HFFc6 (cell line): Measurements from ENCODE around the gene KRTAP2-3. TPM values are rescaled to one million over a fixed set of nuclear protein-coding genes. Genes with fewer than 3 reads are reported as not detected.

Source experiments
- DNase-seq: peaks from one replicate; pipeline ENCODE4 v3.0.0-alpha.2; 2018
- H3K27ac Mint-ChIP-seq: 2 replicates; pipeline ENCODE4 v1.8.0; 2020; ENCODE audit warnings: mild to moderate bottlenecking, mixed read lengths
- H3K27me3 Mint-ChIP-seq: 2 replicates; pipeline ENCODE4 v1.8.0; 2021; ENCODE audit warnings: mild to moderate bottlenecking, moderate library complexity, mixed read lengths; ENCODE audit not compliant: insufficient read depth
- H3K36me3 Mint-ChIP-seq: 2 replicates; pipeline ENCODE4 v1.8.0; 2021; ENCODE audit warnings: low read depth, mixed read lengths
- H3K4me1 Mint-ChIP-seq: 2 replicates; pipeline ENCODE4 v1.8.0; 2020; ENCODE audit warnings: low read depth, mixed read lengths
- H3K4me3 Mint-ChIP-seq: 2 replicates; pipeline ENCODE4 v1.8.0; 2020; ENCODE audit warnings: mild to moderate bottlenecking, moderate library complexity, mixed read lengths
- H3K9me3 Mint-ChIP-seq: 2 replicates; pipeline ENCODE4 v1.8.0; 2020; ENCODE audit warnings: mild to moderate bottlenecking, mixed read lengths
- total RNA-seq, 6 experiments: library from RNA; stranded (reverse); fragmentation: NEBNext Ultra II Directional; extraction: Animal tissue kit (Norgen Biotek cat#: 25700); gene quantifications; 2 replicates in 1 of 6; 3 replicates in 5 of 6; pipeline ENCODE4 v1.2.3, GENCODE V29; 2021
- TF ChIP-seq, protein P1 (sequence below): fragments of 200-600 bp; sonication (generic); IDR thresholded peaks from 2 replicates; pipeline ENCODE4 v1.5.0; 2021; ENCODE audit warnings: antibody characterized with exemption, mild to moderate bottlenecking

The KRTAP2-3 gene
- total RNA-seq, 6 experiments from 2014 or later: 30.3 to 105 (median 44.4) TPM

- H3K4me1 Mint-ChIP-seq: peaks cover 41% of the 10 kb centered on the region
Observed at GRCh38 chr17:41012326-41013120, 47.4 kb downstream of the KRTAP2-3 start.

DNA sequence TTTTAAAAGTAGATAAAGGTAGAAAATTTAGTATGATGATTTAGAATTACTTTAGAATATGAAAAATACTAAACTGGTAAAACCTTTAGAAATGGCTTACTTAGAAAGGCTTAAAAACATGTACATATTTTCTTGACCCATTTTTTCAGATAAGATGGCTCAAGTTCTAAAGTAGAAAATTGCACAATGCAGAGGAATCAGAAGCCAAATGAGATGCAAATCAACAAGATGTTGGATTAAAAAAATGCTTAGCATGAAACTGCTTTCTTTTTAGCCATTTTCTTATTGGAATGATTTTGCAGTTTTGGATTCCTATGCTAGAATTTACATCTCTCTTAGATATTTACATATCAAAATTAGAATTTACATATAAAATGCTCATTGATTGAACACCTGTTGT is 49.5 kb downstream of the KRTAP2-3 start:
- Mint-ChIP-seq H3K9me3 (no peaks in the 10 kb centered on the region), H3K27me3 (no peaks in the 10 kb centered on the region), H3K27ac (no peak overlapping the region), H3K4me3 (no peak overlapping the region), H3K4me1 (peaks cover 32% of the 10 kb centered on the region), H3K36me3 (no peaks in the 10 kb centered on the region)
- TF ChIP-seq, protein P1, sequence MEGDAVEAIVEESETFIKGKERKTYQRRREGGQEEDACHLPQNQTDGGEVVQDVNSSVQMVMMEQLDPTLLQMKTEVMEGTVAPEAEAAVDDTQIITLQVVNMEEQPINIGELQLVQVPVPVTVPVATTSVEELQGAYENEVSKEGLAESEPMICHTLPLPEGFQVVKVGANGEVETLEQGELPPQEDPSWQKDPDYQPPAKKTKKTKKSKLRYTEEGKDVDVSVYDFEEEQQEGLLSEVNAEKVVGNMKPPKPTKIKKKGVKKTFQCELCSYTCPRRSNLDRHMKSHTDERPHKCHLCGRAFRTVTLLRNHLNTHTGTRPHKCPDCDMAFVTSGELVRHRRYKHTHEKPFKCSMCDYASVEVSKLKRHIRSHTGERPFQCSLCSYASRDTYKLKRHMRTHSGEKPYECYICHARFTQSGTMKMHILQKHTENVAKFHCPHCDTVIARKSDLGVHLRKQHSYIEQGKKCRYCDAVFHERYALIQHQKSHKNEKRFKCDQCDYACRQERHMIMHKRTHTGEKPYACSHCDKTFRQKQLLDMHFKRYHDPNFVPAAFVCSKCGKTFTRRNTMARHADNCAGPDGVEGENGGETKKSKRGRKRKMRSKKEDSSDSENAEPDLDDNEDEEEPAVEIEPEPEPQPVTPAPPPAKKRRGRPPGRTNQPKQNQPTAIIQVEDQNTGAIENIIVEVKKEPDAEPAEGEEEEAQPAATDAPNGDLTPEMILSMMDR: no peak
- DNase-seq: no peak

More at GRCh38 chr17:41012326-41013120, 47.4 kb downstream of the KRTAP2-3 start:
- Mint-ChIP-seq H3K4me3 (peak overlapping the region; percentile 22), H3K9me3 (no peaks in the 10 kb centered on the region), H3K27ac (peak overlapping the region; percentile 68), H3K27me3 (no peaks in the 10 kb centered on the region), H3K36me3 (no peaks in the 10 kb centered on the region)
- no peak for DNase-seq
- TF ChIP-seq, protein P1: no peak

- H3K27me3 Mint-ChIP-seq: no peaks in the 10 kb centered on the region
- peaks cover 32% of the 10 kb centered on the region for H3K4me1 Mint-ChIP-seq
- TF ChIP-seq, protein P1: no peak
- H3K27ac Mint-ChIP-seq: no peak overlapping the region
- no peak overlapping the region for H3K4me3 Mint-ChIP-seq
- H3K9me3 Mint-ChIP-seq: no peaks in the 10 kb centered on the region
- no peaks in the 10 kb centered on the region for H3K36me3 Mint-ChIP-seq
- DNase-seq: no peak
Observed at GRCh38 chr17:41009936-41010335, 50.0 kb downstream of the KRTAP2-3 start.

DNA sequence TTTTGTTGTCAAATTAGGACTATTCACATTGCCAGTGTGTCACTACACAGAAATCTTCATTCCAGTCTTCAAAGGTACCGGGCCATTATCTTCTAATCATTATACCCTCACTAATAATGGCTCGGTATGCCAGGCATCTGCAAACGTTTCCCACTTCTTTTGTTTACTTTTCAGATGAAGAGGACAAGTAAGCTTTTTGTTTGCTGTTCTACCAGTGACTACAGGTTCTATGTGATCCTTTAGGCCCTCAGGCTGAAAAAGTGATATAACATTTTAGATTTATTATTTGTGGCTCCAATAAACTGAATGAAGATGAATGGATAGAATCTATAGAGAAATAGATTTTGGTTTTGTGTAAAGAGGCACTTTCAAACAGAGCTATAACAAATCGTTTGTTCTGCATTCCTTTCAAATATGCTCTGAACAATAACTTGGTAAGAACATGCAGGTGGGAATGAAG is 50.6 kb downstream of the KRTAP2-3 start:
- Mint-ChIP-seq H3K9me3 (no peaks in the 10 kb centered on the region), H3K4me1 (peaks cover 32% of the 10 kb centered on the region), H3K27ac (no peak overlapping the region), H3K36me3 (no peaks in the 10 kb centered on the region), H3K27me3 (no peaks in the 10 kb centered on the region), H3K4me3 (no peak overlapping the region)
- TF ChIP-seq, protein P1: no peak
- DNase-seq: no peak

Other genes starting within 250 kb of the KRTAP2-3 start
- gene KRT10, start 237.5 kb downstream of the KRTAP2-3 start, total RNA-seq: 10 to 100 TPM; 61.4 to 71.0 (median 65.3) TPM
- not detected for gene KRT12, start 192.9 kb downstream of the KRTAP2-3 start, total RNA-seq
- gene KRT20, start 174.9 kb downstream of the KRTAP2-3 start, total RNA-seq: not detected
- gene KRT23, start 122.5 kb downstream of the KRTAP2-3 start, total RNA-seq: under 1 TPM in 1 of 6 experiments, not detected in 5; 0.14 TPM
- gene KRT39, start 93.2 kb downstream of the KRTAP2-3 start, total RNA-seq: not detected
- not detected for gene KRT40, start 75.8 kb downstream of the KRTAP2-3 start, total RNA-seq
- not detected for gene KRTAP3-3, start 66.0 kb downstream of the KRTAP2-3 start, total RNA-seq
- not detected for gene KRTAP3-2, start 60.2 kb downstream of the KRTAP2-3 start, total RNA-seq
- gene KRTAP3-1, start 51.0 kb downstream of the KRTAP2-3 start, total RNA-seq: 10 to 100 TPM in 1 of 6 experiments, 1 to 10 TPM in 5; 2.5 to 10.2 (median 3.3) TPM
- gene KRTAP1-5, start 32.9 kb downstream of the KRTAP2-3 start, total RNA-seq: 100 to 1,000 TPM in 1 of 6 experiments, 10 to 100 TPM in 5; 61.6 to 114 (median 76.8) TPM
- not detected for gene KRTAP1-4, start 29.9 kb downstream of the KRTAP2-3 start, total RNA-seq
- gene KRTAP1-3, start 25.2 kb downstream of the KRTAP2-3 start, total RNA-seq: not detected
- 1 to 10 TPM in 1 of 6 experiments, under 1 TPM in 5; 0.21 to 1.1 (median 0.50) TPM for gene KRTAP1-1, start 18.7 kb downstream of the KRTAP2-3 start, total RNA-seq
- under 1 TPM in 1 of 6 experiments, not detected in 5; 0.38 TPM for gene KRTAP2-1, start 12.8 kb downstream of the KRTAP2-3 start, total RNA-seq
- gene KRTAP2-2, start 4.9 kb downstream of the KRTAP2-3 start, total RNA-seq: under 1 TPM in 4 of 6 experiments, not detected in 2; 0.46 to 0.96 (median 0.53) TPM
- gene KRTAP2-4, start 5.8 kb upstream of the KRTAP2-3 start, total RNA-seq: not detected
- not detected for gene KRTAP4-7, start 24.0 kb upstream of the KRTAP2-3 start, total RNA-seq
- gene KRTAP4-8, start 38.0 kb upstream of the KRTAP2-3 start, total RNA-seq: not detected
- gene KRTAP4-16, start 42.1 kb upstream of the KRTAP2-3 start, total RNA-seq: not detected
- under 1 TPM in 2 of 6 experiments, not detected in 4; 0.85 to 0.90 TPM for gene KRTAP4-9, start 45.3 kb upstream of the KRTAP2-3 start, total RNA-seq
- not detected for gene KRTAP4-11, start 58.3 kb upstream of the KRTAP2-3 start, total RNA-seq
- 1 to 10 TPM; 6.1 to 8.4 (median 6.7) TPM for gene KRTAP4-12, start 64.1 kb upstream of the KRTAP2-3 start, total RNA-seq
- gene KRTAP4-6, start 80.4 kb upstream of the KRTAP2-3 start, total RNA-seq: not detected
- gene KRTAP4-5, start 89.7 kb upstream of the KRTAP2-3 start, total RNA-seq: not detected
- gene KRTAP4-4, start 100.6 kb upstream of the KRTAP2-3 start, total RNA-seq: not detected
- not detected for gene KRTAP4-3, start 108.1 kb upstream of the KRTAP2-3 start, total RNA-seq
- not detected for gene KRTAP4-2, start 118.1 kb upstream of the KRTAP2-3 start, total RNA-seq
- gene KRTAP4-1, start 124.8 kb upstream of the KRTAP2-3 start, total RNA-seq: not detected
- gene KRTAP9-1, start 129.8 kb upstream of the KRTAP2-3 start, total RNA-seq: not detected
- not detected for gene KRTAP9-2, start 166.5 kb upstream of the KRTAP2-3 start, total RNA-seq
- not detected for gene KRTAP9-3, start 172.3 kb upstream of the KRTAP2-3 start, total RNA-seq
- gene KRTAP9-8, start 177.9 kb upstream of the KRTAP2-3 start, total RNA-seq: not detected
- gene KRTAP9-4, start 189.6 kb upstream of the KRTAP2-3 start, total RNA-seq: not detected
- not detected for gene KRTAP9-9, start 195.3 kb upstream of the KRTAP2-3 start, total RNA-seq
- gene KRTAP9-6, start 205.3 kb upstream of the KRTAP2-3 start, total RNA-seq: not detected
- gene KRTAP9-7, start 215.6 kb upstream of the KRTAP2-3 start, total RNA-seq: not detected
- gene KRTAP29-1, start 242.7 kb upstream of the KRTAP2-3 start, total RNA-seq: not detected
- not detected for gene KRTAP16-1, start 249.2 kb upstream of the KRTAP2-3 start, total RNA-seq